ENCODE data around the gene ZNF274. TPM values are rescaled to one million over a fixed set of nuclear protein-coding genes. Genes with fewer than 3 reads are reported as not detected.

The ZNF274 gene
- total and polyA plus RNA-seq, 12 donors: 13.8 to 27.6 (median 22.9) TPM

DNA sequence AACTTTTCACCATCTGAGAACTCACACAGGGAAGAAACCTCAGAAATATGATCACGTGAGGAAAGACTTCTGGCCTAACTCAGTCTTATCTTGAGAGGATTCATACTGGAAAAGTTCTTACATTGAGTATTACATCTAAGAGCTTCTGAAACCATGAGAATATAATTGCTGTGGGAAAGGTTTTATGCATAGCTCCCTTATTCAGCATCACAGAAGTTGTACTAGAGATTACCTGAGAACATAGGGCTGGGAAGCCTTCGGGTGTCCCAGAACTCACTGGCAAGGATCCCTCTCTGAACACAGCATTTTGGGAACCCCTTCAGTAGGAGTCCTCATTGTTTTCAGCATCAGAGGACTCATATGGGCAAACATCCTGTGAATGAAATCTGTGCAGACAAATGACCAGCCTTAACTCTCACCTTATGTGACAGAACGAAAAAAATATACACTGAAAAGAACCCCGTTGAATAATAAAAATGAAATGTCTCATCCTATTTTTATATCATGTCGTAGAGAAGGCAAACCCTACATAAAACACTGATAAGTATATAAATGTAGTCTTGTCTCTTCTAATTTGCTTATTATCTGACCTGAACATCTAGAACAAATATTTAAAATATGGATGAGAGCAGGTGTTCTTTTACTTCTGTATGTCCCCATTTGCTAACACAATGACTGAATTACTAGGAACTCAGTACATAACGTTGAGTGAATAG lies 14.2 kb downstream of the ZNF274 start:
- Histone ChIP-seq H3K36me3 (peaks cover 27 to 100% (median 99%) of the 10 kb centered on the region in 9 donors), H3K9me3 (peaks cover 28 to 100% (median 100%) of the 10 kb centered on the region in 11 donors), H3K27me3 (no peaks in the 10 kb centered on the region), H3K27ac (no peak overlapping the region), H3K4me3 (no peak overlapping the region), H3K4me1 (no peaks in the 10 kb centered on the region)
- intact Hi-C loops (cut with DNase I): no loop called here
- WGBS, 2 donors: 75 to 82% methylated on average over 6 of the region's 6 CpGs
- DNase-seq: no peak
- ATAC-seq: no peak
- TF ChIP-seq, protein P1, sequence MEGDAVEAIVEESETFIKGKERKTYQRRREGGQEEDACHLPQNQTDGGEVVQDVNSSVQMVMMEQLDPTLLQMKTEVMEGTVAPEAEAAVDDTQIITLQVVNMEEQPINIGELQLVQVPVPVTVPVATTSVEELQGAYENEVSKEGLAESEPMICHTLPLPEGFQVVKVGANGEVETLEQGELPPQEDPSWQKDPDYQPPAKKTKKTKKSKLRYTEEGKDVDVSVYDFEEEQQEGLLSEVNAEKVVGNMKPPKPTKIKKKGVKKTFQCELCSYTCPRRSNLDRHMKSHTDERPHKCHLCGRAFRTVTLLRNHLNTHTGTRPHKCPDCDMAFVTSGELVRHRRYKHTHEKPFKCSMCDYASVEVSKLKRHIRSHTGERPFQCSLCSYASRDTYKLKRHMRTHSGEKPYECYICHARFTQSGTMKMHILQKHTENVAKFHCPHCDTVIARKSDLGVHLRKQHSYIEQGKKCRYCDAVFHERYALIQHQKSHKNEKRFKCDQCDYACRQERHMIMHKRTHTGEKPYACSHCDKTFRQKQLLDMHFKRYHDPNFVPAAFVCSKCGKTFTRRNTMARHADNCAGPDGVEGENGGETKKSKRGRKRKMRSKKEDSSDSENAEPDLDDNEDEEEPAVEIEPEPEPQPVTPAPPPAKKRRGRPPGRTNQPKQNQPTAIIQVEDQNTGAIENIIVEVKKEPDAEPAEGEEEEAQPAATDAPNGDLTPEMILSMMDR (IDR thresholded peaks at IDR 0.05): no peak

DNA sequence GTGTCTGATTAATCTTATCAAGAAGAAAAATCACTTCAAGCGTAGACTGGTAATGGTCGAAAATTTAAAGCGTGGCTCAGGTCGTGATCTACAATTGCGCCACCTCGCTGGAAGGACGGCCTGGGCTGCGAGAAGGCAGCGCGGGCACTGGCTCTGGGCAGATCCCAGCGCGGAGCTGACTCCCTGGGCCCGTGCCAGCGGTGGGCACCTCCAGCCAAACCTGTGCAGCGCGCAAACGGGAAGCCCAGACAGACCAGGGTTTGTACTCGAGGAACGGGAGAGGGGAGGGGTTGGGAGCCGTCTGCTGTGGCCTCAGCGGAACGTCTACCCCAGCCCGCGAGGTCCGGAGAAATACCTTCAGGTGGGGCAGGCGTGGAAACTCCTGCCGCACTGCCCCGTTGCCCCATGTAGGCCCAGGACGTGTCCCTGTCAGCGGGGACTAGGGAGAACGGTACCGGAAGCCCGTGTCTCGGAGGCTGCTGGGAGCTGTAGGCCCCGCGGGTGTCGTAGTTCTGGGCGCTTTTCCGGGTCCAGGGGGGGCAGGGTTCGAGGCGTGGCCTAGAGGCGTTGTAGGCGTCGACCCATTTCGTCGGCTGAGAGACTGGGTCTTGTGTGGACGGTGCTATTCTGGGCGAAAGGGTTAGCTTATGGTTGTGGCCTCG lies 21.1 kb downstream of the ZNF274 start:
- WGBS, 2 donors: 10 to 21% methylated on average over 49 of the region's 49 CpGs
- H3K27me3 ChIP-seq: no peaks in the 10 kb centered on the region
- peaks cover 34 to 100% (median 100%) of the 10 kb centered on the region in 11 donors for H3K9me3 ChIP-seq
- no peak for DNase-seq
- no peak for ATAC-seq
- TF ChIP-seq, protein P1 (IDR thresholded peaks at IDR 0.05): no peak
- H3K27ac ChIP-seq: no peak overlapping the region
- peaks cover 25 to 100% (median 93%) of the 10 kb centered on the region in 9 donors for H3K36me3 ChIP-seq
- intact Hi-C loops (cut with DNase I): loop anchor here in 7 of 10 donors (5.0 to 10.0 kb wide), 3 partner anchors 51 to 61 kb away; no protein-coding TSS in a partner anchor
- H3K4me3 ChIP-seq: no peak overlapping the region
- no peaks in the 10 kb centered on the region for H3K4me1 ChIP-seq

DNA sequence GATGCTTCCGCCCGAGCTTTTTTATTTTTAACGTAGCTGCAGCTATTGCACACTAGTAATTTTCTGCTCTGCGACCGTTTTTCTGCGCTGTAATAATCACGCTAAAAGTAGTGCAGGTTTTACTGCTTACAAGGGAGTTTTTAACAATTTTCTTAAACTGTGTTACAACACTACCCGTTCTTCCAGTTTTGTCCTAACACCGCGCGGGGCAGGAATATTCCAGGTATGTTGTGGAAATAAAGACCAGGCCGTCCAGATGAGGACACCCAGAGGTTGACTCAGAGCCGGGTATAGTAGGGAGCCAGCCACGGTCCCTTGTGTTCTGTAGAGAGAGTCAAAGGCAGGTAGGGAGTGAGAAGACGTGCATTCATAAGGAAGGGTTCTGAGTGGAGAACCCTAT lies 21.7 kb downstream of the ZNF274 start:
- TF ChIP-seq, protein P1 (IDR thresholded peaks at IDR 0.05): no peak
- ATAC-seq (no peak), DNase-seq (no peak)
- 23 to 43% methylated on average over 15 of the region's 15 CpGs for WGBS, 2 donors
- no peak overlapping the region for H3K4me3 ChIP-seq
- intact Hi-C loops (cut with DNase I): loop anchor here in 7 of 10 donors (5.0 to 10.0 kb wide), 3 partner anchors 50 to 60 kb away; no protein-coding TSS in a partner anchor
- no peak overlapping the region for H3K27ac ChIP-seq
- no peaks in the 10 kb centered on the region for H3K4me1 ChIP-seq
- peaks cover 34 to 100% (median 100%) of the 10 kb centered on the region in 11 donors for H3K9me3 ChIP-seq
- no peaks in the 10 kb centered on the region for H3K27me3 ChIP-seq
- peaks cover 32 to 100% (median 93%) of the 10 kb centered on the region in 9 donors for H3K36me3 ChIP-seq

DNA sequence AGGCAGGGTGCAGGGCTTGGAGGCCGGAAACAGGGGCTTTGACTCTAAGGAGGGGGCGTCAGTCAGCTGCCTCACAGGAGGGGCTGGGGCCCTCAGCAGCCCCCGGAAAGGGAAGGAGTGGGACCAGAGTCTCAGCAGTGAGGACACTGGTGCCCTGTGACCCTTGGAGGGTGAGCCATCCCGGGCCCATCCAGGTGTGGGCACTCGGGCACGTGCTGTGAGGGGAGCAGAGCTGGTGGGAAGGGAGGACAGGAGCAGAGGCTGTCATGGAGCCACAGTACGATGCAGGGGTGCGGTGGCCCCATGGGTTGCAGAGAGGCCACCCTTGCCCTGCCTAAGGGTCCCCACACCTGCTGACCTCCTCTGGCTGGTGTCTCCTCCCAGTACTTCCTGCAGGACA lies 26.7 kb downstream of the ZNF274 start:
- peaks cover 31 to 100% (median 100%) of the 10 kb centered on the region in 11 donors for H3K9me3 ChIP-seq
- H3K27me3 ChIP-seq: no peaks in the 10 kb centered on the region
- peak in 3 of 8 donors; percentile 16 to 55 (median 16) for ATAC-seq
- no peaks in the 10 kb centered on the region for H3K4me1 ChIP-seq
- TF ChIP-seq, protein P1 (IDR thresholded peaks at IDR 0.05): no peak
- DNase-seq: no peak
- intact Hi-C loops (cut with DNase I): loop anchor here in 5 of 10 donors (10.0 kb wide), 2 partner anchors 45 to 55 kb away; no protein-coding TSS in a partner anchor
- WGBS, 2 donors: 96 to 97% methylated on average over 8 of the region's 8 CpGs
- no peak overlapping the region for H3K27ac ChIP-seq
- no peak overlapping the region for H3K4me3 ChIP-seq
- H3K36me3 ChIP-seq: peaks cover 57 to 99% (median 94%) of the 10 kb centered on the region in 9 donors

Measured in heart right ventricle (tissue), 16 donors.